ENCODE results near the gene ABCG4. TPM values are rescaled to one million over a fixed set of nuclear protein-coding genes. Genes with fewer than 3 reads are reported as not detected.

Gene ABCG4
- total and polyA plus RNA-seq, 8 donors = 0.06 to 0.37 (median 0.10) TPM; not detected in 5

DNA sequence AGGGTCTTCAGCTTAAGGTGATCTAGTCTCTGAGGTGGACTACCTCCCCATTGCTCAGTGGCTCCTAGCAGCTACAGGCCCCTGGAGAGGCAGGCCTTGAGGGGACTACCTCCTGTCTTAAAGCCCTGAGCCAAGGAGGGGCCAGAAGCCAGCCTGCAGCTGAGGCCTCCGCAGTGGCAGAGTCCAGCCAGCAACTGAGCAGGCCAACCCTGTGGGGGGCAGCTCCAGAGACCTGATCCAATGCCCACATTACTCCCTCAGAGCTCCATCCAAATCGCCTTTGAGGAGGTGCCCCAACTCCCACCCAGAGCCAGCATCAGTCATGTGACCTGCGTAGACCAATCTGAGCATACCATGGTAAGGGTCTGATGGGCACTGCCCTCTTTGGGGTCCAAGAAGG is 39.0 kb upstream of the ABCG4 start:
- Histone ChIP-seq H3K27me3 (no peaks in the 10 kb centered on the region), H3K4me3 (no peak overlapping the region), H3K36me3 (peaks cover 35 to 46% (median 45%) of the 10 kb centered on the region in 4 donors), H3K4me1 (peaks cover 18 to 40% (median 35%) of the 10 kb centered on the region in 4 donors), H3K27ac (no peak overlapping the region), H3K9me3 (no peaks in the 10 kb centered on the region)
- no peak for DNase-seq
- WGBS, 5 donors = 89 to 93% (median 92%) methylated on average over 2 to 3 of the region's 3 CpGs; no CpG with 5 or more reads in 1 of the 5 donors
- intact Hi-C loops (cut with DNase I; ENCODE audit: low total_unique reads) = no loop called here
- TF ChIP-seq POLR2AphosphoS5 (IDR thresholded peaks at IDR 0.05) (no peak), EP300 (IDR thresholded peaks at IDR 0.05) (no peak), POLR2A (IDR thresholded peaks at IDR 0.05) (no peak)
- TF ChIP-seq, protein P1, sequence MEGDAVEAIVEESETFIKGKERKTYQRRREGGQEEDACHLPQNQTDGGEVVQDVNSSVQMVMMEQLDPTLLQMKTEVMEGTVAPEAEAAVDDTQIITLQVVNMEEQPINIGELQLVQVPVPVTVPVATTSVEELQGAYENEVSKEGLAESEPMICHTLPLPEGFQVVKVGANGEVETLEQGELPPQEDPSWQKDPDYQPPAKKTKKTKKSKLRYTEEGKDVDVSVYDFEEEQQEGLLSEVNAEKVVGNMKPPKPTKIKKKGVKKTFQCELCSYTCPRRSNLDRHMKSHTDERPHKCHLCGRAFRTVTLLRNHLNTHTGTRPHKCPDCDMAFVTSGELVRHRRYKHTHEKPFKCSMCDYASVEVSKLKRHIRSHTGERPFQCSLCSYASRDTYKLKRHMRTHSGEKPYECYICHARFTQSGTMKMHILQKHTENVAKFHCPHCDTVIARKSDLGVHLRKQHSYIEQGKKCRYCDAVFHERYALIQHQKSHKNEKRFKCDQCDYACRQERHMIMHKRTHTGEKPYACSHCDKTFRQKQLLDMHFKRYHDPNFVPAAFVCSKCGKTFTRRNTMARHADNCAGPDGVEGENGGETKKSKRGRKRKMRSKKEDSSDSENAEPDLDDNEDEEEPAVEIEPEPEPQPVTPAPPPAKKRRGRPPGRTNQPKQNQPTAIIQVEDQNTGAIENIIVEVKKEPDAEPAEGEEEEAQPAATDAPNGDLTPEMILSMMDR (IDR thresholded peaks at IDR 0.05) = no peak

DNA sequence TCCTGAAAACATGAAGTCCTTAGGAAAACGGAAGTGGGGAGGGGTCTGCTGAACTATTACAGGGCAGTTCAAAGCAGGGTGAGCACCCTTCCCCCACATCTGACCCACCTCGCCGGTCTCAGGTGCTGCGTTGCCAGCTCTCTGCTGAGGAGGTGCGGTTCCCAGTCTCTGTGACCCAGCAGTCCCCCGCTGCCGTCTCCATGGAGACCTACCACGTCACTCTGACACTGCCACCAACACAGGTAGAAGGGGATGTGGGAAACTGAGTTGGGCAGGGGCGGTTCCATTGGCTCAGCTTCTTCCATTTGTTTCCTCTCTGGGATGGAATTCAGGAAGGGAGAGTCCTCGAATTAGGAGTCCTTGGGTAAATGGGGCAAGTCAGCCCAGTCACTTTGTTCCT is 38.4 kb upstream of the ABCG4 start:
- H3K9me3 ChIP-seq = no peaks in the 10 kb centered on the region
- DNase-seq = no peak
- WGBS, 5 donors = 83 to 91% (median 89%) methylated on average over 10 of the region's 10 CpGs
- intact Hi-C loops (cut with DNase I; ENCODE audit: low total_unique reads) = no loop called here
- no peak overlapping the region for H3K4me3 ChIP-seq
- TF ChIP-seq, protein P1 (IDR thresholded peaks at IDR 0.05) = no peak
- H3K27ac ChIP-seq = no peak overlapping the region
- H3K27me3 ChIP-seq = no peaks in the 10 kb centered on the region
- peaks cover 18 to 40% (median 35%) of the 10 kb centered on the region in 4 donors for H3K4me1 ChIP-seq
- peaks cover 35 to 52% (median 49%) of the 10 kb centered on the region in 4 donors for H3K36me3 ChIP-seq

DNA sequence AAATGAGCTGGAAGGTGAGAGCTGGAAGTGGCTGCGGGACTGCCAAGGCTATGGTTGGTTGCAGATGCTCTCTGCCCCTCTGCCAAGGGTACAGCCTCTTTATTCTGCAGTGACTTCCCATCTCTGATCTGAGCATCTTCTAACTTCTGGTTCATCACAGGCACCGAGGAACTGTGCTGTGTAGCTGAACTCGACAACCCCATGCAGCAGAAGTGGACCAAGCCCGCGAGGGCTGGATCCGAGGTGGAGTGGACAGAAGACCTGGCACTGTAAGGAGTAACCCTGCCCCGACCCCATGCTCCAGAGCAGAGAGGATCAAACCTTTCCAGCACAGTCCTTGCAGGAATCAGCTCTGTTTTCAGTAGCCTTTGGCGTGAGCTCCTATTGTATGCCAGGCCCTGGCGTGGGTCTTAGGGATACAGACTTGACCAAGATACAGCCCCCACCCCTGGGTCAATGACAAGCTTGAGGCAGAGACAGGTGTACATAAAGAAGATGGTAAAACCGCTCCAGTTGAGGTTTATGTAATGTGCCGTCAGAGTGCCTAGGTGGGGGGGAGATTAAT is 37.4 kb upstream of the ABCG4 start:
- H3K36me3 ChIP-seq = peaks cover 41 to 62% (median 59%) of the 10 kb centered on the region in 4 donors
- H3K9me3 ChIP-seq = no peaks in the 10 kb centered on the region
- no peaks in the 10 kb centered on the region for H3K27me3 ChIP-seq
- no peak for TF ChIP-seq POLR2A (IDR thresholded peaks at IDR 0.05)
- intact Hi-C loops (cut with DNase I; ENCODE audit: low total_unique reads) = no loop called here
- H3K4me3 ChIP-seq = no peak overlapping the region
- H3K27ac ChIP-seq = no peak overlapping the region
- DNase-seq = no peak
- WGBS, 5 donors = 88 to 96% (median 94%) methylated on average over 11 of the region's 11 CpGs
- H3K4me1 ChIP-seq = peaks cover 16 to 45% (median 31%) of the 10 kb centered on the region in 4 donors

DNA sequence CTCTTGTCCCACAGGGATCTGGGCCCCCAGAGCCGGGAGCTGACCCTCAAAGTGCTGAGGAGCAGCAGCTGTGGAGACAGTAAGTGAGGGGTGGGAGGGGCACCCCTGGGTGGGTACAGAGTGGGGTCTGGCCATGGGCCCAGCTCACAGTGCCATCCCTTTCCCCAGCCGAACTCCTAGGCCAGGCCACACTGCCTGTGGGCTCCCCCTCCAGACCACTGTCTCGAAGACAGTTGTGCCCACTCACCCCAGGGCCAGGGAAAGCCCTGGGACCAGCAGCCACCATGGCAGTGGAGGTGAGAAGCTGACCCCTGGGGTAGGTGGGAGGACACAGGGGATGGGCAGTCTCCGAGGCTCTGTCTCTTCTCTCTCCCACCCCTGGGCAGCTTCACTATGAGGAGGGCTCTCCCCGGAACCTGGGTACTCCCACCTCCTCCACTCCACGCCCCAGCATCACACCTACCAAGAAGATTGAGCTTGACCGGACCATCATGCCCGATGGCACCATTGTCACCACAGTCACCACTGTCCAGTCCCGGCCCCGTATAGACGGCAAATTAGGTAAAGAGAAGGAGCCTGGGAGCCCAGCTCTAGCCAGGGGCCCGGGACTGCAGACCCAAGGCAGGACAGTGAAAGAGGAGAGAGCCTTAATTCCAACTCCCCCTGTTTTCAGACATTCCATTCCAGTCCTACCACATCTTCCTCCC is 36.4 kb upstream of the ABCG4 start:
- Histone ChIP-seq H3K9me3 (no peaks in the 10 kb centered on the region), H3K27ac (no peak overlapping the region), H3K27me3 (no peaks in the 10 kb centered on the region), H3K36me3 (peaks cover 42 to 73% (median 69%) of the 10 kb centered on the region in 4 donors), H3K4me1 (peaks cover 11 to 40% (median 24%) of the 10 kb centered on the region in 4 donors), H3K4me3 (no peak overlapping the region)
- intact Hi-C loops (cut with DNase I; ENCODE audit: low total_unique reads) = no loop called here
- 88 to 96% (median 90%) methylated on average over 8 to 12 of the region's 12 CpGs for WGBS, 5 donors
- TF ChIP-seq EP300 (IDR thresholded peaks at IDR 0.05) (no peak), POLR2A (IDR thresholded peaks at IDR 0.05) (no peak), POLR2AphosphoS5 (IDR thresholded peaks at IDR 0.05) (no peak)
- TF ChIP-seq, protein P1 (IDR thresholded peaks at IDR 0.05) = no peak
- DNase-seq = no peak

DNA sequence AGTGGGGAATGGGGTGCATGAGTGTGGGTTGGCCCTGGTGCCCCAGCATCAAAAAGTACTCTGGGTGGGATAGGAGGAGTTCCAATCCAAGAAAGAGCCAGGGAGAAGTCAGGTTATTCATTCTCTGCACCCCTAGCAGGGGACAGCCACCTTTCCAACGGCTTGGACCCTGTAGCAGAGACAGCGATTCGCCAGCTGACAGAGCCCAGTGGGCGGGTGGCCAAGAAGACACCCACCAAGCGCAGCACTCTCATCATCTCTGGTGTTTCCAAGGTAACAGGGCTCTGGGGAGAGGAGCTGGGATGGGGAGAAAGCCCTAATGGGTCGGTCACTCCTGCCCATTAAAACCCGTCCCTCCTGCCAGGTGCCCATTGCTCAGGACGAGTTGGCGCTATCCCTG is 35.1 kb upstream of the ABCG4 start:
- H3K36me3 ChIP-seq = peaks cover 42 to 75% (median 72%) of the 10 kb centered on the region in 4 donors

More for the DNA sequence above, 35.1 kb upstream of the ABCG4 start:
- 85 to 98% (median 93%) methylated on average over 6 to 9 of the region's 9 CpGs for WGBS, 5 donors
- Histone ChIP-seq H3K27me3 (no peaks in the 10 kb centered on the region), H3K27ac (no peak overlapping the region), H3K4me1 (peaks cover 6 to 29% (median 13%) of the 10 kb centered on the region in 4 donors), H3K4me3 (no peak overlapping the region), H3K9me3 (no peaks in the 10 kb centered on the region)
- TF ChIP-seq POLR2AphosphoS5 (IDR thresholded peaks at IDR 0.05) = no peak
- no peak for TF ChIP-seq POLR2A (IDR thresholded peaks at IDR 0.05)
- TF ChIP-seq EP300 (IDR thresholded peaks at IDR 0.05) = no peak
- TF ChIP-seq, protein P1 (IDR thresholded peaks at IDR 0.05) = no peak
- intact Hi-C loops (cut with DNase I; ENCODE audit: low total_unique reads) = no loop called here
- DNase-seq = no peak
